Upper lobe of left lung (tissue), 6 donors: ENCODE data around the gene C2CD4D. TPM values are rescaled to one million over a fixed set of nuclear protein-coding genes. Genes with fewer than 3 reads are reported as not detected.
"Not testable (repeated sequence)": the region's sequence is repeated elsewhere in the genome, so short reads cannot be mapped to it uniquely, and the experiment has no call there.

Experiments used
- ATAC-seq, 2 donors: fragments of 200-7000 bp; cut with Tn5 transposase; one replicate each; pipeline ENCODE4 v1.9.1; 2022; ENCODE audit warnings: mild to moderate bottlenecking in 2 of 2, moderate library complexity in 2 of 2; ENCODE audit not compliant: low FRiP score in 2 of 2
- DNase-seq, 2 donors: peaks; one replicate each; pipeline ENCODE4 v3.0.0-alpha.2; 2019 to 2020
- H3K27ac ChIP-seq, 4 donors: fragments of 200-600 bp; sonication (generic); one replicate each; pipeline ENCODE4 v1.5.1; 2016 to 2019
- H3K27me3 ChIP-seq, 4 donors: fragments of 200-600 bp; sonication (generic); one replicate each; pipeline ENCODE4 v1.5.1; 2017 to 2019
- H3K36me3 ChIP-seq, 4 donors: fragments of 200-600 bp; sonication (generic); one replicate each; pipeline ENCODE4 v1.5.1; 2016 to 2019
- H3K4me1 ChIP-seq, 4 donors: fragments of 200-600 bp; sonication (generic); one replicate each; pipeline ENCODE4 v1.5.1; 2018 to 2019
- H3K4me3 ChIP-seq, 4 donors: fragments of 200-600 bp; sonication (generic); one replicate each; pipeline ENCODE4 v1.5.1; 2017 to 2019; ENCODE audit warnings: mild to moderate bottlenecking in 2 of 4, moderate library complexity in 1 of 4
- H3K9me3 ChIP-seq, 4 donors: fragments of 200-600 bp; sonication (generic); one replicate each; pipeline ENCODE4 v1.5.1; 2018 to 2019
- CTCF ChIP-seq, 6 experiments: fragments of 450-650 bp in 4 of 6; fragments of 200-600 bp in 2 of 6; sonication (generic) in 2 of 6; IDR thresholded peaks; one replicate each; pipeline ENCODE4 v1.5.1; 2016 to 2019; ENCODE audit warnings: antibody characterized with exemption in 6 of 6
- EP300 ChIP-seq, 4 donors: sonication (generic); formaldehyde crosslinking; IDR thresholded peaks; one replicate each; pipeline ENCODE4 v1.5.1; 2017; ENCODE audit warnings: antibody characterized with exemption in 4 of 4, control low read depth in 2 of 4
- POLR2A ChIP-seq, 4 donors: fragments of 450-650 bp; IDR thresholded peaks; one replicate each; pipeline ENCODE4 v1.5.1; 2016 to 2017; ENCODE audit warnings: antibody characterized with exemption in 4 of 4, mild to moderate bottlenecking in 2 of 4
- POLR2AphosphoS5 ChIP-seq, 2 donors: sonication (generic); formaldehyde crosslinking; IDR thresholded peaks; one replicate each; pipeline ENCODE4 v1.5.1; 2017; ENCODE audit warnings: antibody characterized with exemption in 2 of 2
- WGBS, 2 donors: methylation state at CpG; one replicate each; pipeline ENCODE4 v1.1.5; 2017 to 2018; 5-methylcytosine and 5-hydroxymethylcytosine counted together
- total RNA-seq, 6 donors: library from RNA; depleted of rRNA in 4 of 6; stranded (reverse); fragments of >200 nt in 4 of 6; gene quantifications; one replicate each; pipeline versions ENCODE4 v1.1.0 to v1.2.1, GENCODE V29; 2016 to 2021
- donor health status: DM: no; HTN: no; CAD: no; lungs with moderate emphysema.
- donor health status: DM: no; HTN: yes; CAD: no; lungs with severe emphysema.

The C2CD4D gene
- 1 to 10 TPM in 2 of 6 donors, under 1 TPM in 2, not detected in 2; 0.29 to 3.6 (median 0.78) TPM for total RNA-seq

- peaks cover 0 to 25% (median 14%) of the 10 kb centered on the region in 4 donors for H3K27me3 ChIP-seq
- peak; percentile 73 to 91 for DNase-seq
- peak; percentile 48 to 79 for ATAC-seq
- H3K27ac ChIP-seq: peak within 1 kb of the TSS; percentile 34 to 74 (median 60)
- WGBS, 2 donors: 4 to 5% methylated on average over 14 to 47 of the region's 47 CpGs
- peak within 1 kb of the TSS; percentile 0 to 56 (median 44) for H3K4me3 ChIP-seq
- H3K36me3 ChIP-seq: no peaks in the 10 kb centered on the region
- no peaks in the 10 kb centered on the region for H3K9me3 ChIP-seq
- TF ChIP-seq POLR2AphosphoS5 (IDR thresholded peaks at IDR 0.05) (peak in 1 of 2 donors; percentile 59), EP300 (IDR thresholded peaks at IDR 0.05) (no peak), CTCF (IDR thresholded peaks at IDR 0.05) (peak in 2 of 6 experiments; percentile 16 to 19), POLR2A (IDR thresholded peaks at IDR 0.05) (peak in 1 of 4 donors; percentile 62)
- peaks cover 24 to 37% (median 32%) of the 10 kb centered on the region in 4 donors for H3K4me1 ChIP-seq
These were observed at the start of gene C2CD4D for GRCh38 chr1:151839457-151840403. TSS of gene C2CD4D (minus strand) at chr1:151839820. CDS start at chr1:151838989, 831 bp downstream.

GRCh38 chr1:151888972-151889570 lies 49.5 kb upstream of the C2CD4D start:
- H3K4me3 ChIP-seq: no peak overlapping the region
- no peaks in the 10 kb centered on the region for H3K27me3 ChIP-seq
- no peaks in the 10 kb centered on the region for H3K9me3 ChIP-seq
- H3K36me3 ChIP-seq: peaks cover 0 to 41% (median 10%) of the 10 kb centered on the region in 4 donors
- WGBS, 2 donors: 89 to 90% methylated on average over 2 of the region's 2 CpGs
- peak in 4 of 6 experiments; percentile 19 to 33 (median 30) for TF ChIP-seq CTCF (IDR thresholded peaks at IDR 0.05)
- TF ChIP-seq POLR2A (IDR thresholded peaks at IDR 0.05): no peak
- TF ChIP-seq EP300 (IDR thresholded peaks at IDR 0.05): no peak
- no peak overlapping the region for H3K27ac ChIP-seq
- DNase-seq (no peak), ATAC-seq (no peak)
- H3K4me1 ChIP-seq: no peaks in the 10 kb centered on the region

- Histone ChIP-seq H3K27ac (no peak overlapping the region), H3K4me1 (no peaks in the 10 kb centered on the region), H3K36me3 (peaks cover 0 to 23% (median 4%) of the 10 kb centered on the region in 4 donors), H3K4me3 (no peak overlapping the region), H3K9me3 (no peaks in the 10 kb centered on the region), H3K27me3 (no peaks in the 10 kb centered on the region)
- DNase-seq (no peak), ATAC-seq (no peak)
- 94 to 100% methylated on average over 1 of the region's 1 CpG for WGBS, 2 donors
- TF ChIP-seq CTCF (IDR thresholded peaks at IDR 0.05) (no peak), POLR2AphosphoS5 (IDR thresholded peaks at IDR 0.05) (no peak), POLR2A (IDR thresholded peaks at IDR 0.05) (no peak), EP300 (IDR thresholded peaks at IDR 0.05) (no peak)
These were observed 47.4 kb upstream of the C2CD4D start for GRCh38 chr1:151887028-151887427.

- no peak overlapping the region for H3K4me3 ChIP-seq
- WGBS, 2 donors: 67 to 84% methylated on average over 1 of the region's 1 CpG
- H3K4me1 ChIP-seq: no peaks in the 10 kb centered on the region
- no peak overlapping the region for H3K27ac ChIP-seq
- peaks cover 0 to 19% (median 1%) of the 10 kb centered on the region in 4 donors for H3K36me3 ChIP-seq
- H3K27me3 ChIP-seq: no peaks in the 10 kb centered on the region
- TF ChIP-seq POLR2AphosphoS5 (IDR thresholded peaks at IDR 0.05): no peak
- no peaks in the 10 kb centered on the region for H3K9me3 ChIP-seq
- DNase-seq: no peak
- ATAC-seq: no peak
These were observed 45.9 kb upstream of the C2CD4D start for GRCh38 chr1:151885479-151885878.

- ATAC-seq, H3K27ac ChIP-seq, H3K4me3 ChIP-seq, H3K4me1 ChIP-seq, H3K27me3 ChIP-seq, H3K9me3 ChIP-seq, DNase-seq: not testable (repeated sequence)
- peaks cover 0 to 16% (median 2%) of the 10 kb centered on the region in 4 donors for H3K36me3 ChIP-seq
- WGBS, 2 donors: 92 to 98% methylated on average over 5 of the region's 5 CpGs
These were observed 45.3 kb upstream of the C2CD4D start for GRCh38 chr1:151884879-151885278.

GRCh38 chr1:151884445-151884844 lies 44.8 kb upstream of the C2CD4D start:
- not testable (repeated sequence) for H3K27me3 ChIP-seq, ATAC-seq
- 92 to 93% methylated on average over 3 of the region's 3 CpGs for WGBS, 2 donors

GRCh38 chr1:151883898-151884297 lies 44.3 kb upstream of the C2CD4D start:
- H3K4me1 ChIP-seq, H3K27ac ChIP-seq, ATAC-seq, DNase-seq, H3K9me3 ChIP-seq, H3K4me3 ChIP-seq, H3K27me3 ChIP-seq: not testable (repeated sequence)
- peaks cover 0 to 13% (median 2%) of the 10 kb centered on the region in 4 donors for H3K36me3 ChIP-seq
- WGBS, 2 donors: 95 to 98% methylated on average over 4 of the region's 4 CpGs

More at GRCh38 chr1:151884445-151884844, 44.8 kb upstream of the C2CD4D start:
- not testable (repeated sequence) for H3K4me1 ChIP-seq, H3K4me3 ChIP-seq, H3K9me3 ChIP-seq, H3K27ac ChIP-seq, DNase-seq
- peaks cover 0 to 16% (median 2%) of the 10 kb centered on the region in 4 donors for H3K36me3 ChIP-seq

GRCh38 chr1:151882918-151883317 lies 43.3 kb upstream of the C2CD4D start:
- not testable (repeated sequence) for H3K27ac ChIP-seq, ATAC-seq, H3K4me3 ChIP-seq, H3K9me3 ChIP-seq, H3K36me3 ChIP-seq, H3K27me3 ChIP-seq, DNase-seq, H3K4me1 ChIP-seq
- WGBS, 2 donors: 88 to 91% methylated on average over 5 of the region's 5 CpGs
